Ishikawa (cell line): ENCODE results near the gene ZCCHC14.

Experiments
- CREB1 ChIP-seq: IDR thresholded peaks from 2 replicates; pipeline ENCODE4 v1.6.1; 2012; ENCODE audit warnings: low read depth
- EGR1 ChIP-seq: IDR thresholded peaks from 2 replicates; pipeline ENCODE4 v1.6.1; 2012
- EP300 ChIP-seq: IDR thresholded peaks from 2 replicates; pipeline ENCODE4 v1.6.1; 2012; ENCODE audit warnings: borderline replicate concordance
- FOXM1 ChIP-seq: IDR thresholded peaks from 2 replicates; pipeline ENCODE4 v1.6.1; 2012; ENCODE audit warnings: low read depth, borderline replicate concordance
- MAX ChIP-seq: IDR thresholded peaks from 2 replicates; pipeline ENCODE4 v1.6.1; 2012
- NFIC ChIP-seq: IDR thresholded peaks from 2 replicates; pipeline ENCODE4 v1.6.1; 2012
- RAD21 ChIP-seq: IDR thresholded peaks from 2 replicates; pipeline ENCODE4 v1.6.1; 2012; ENCODE audit warnings: low read depth
- TAF1 ChIP-seq: IDR thresholded peaks from 2 replicates; pipeline ENCODE4 v1.6.1; 2012; ENCODE audit warnings: low read depth, mild to moderate bottlenecking
- USF1 ChIP-seq: IDR thresholded peaks from 2 replicates; pipeline ENCODE4 v1.6.1; 2012
- TF ChIP-seq, protein P1 (sequence below): IDR thresholded peaks from 2 replicates; pipeline ENCODE4 v1.6.1; 2012; ENCODE audit warnings: low read depth, mild to moderate bottlenecking

GRCh38 chr16:87465879-87466278 lies 26.9 kb downstream of the ZCCHC14 start:
- no peak for TF ChIP-seq RAD21
- no peak for TF ChIP-seq EP300
- no peak for TF ChIP-seq MAX
- no peak for TF ChIP-seq TAF1
- TF ChIP-seq, protein P1, sequence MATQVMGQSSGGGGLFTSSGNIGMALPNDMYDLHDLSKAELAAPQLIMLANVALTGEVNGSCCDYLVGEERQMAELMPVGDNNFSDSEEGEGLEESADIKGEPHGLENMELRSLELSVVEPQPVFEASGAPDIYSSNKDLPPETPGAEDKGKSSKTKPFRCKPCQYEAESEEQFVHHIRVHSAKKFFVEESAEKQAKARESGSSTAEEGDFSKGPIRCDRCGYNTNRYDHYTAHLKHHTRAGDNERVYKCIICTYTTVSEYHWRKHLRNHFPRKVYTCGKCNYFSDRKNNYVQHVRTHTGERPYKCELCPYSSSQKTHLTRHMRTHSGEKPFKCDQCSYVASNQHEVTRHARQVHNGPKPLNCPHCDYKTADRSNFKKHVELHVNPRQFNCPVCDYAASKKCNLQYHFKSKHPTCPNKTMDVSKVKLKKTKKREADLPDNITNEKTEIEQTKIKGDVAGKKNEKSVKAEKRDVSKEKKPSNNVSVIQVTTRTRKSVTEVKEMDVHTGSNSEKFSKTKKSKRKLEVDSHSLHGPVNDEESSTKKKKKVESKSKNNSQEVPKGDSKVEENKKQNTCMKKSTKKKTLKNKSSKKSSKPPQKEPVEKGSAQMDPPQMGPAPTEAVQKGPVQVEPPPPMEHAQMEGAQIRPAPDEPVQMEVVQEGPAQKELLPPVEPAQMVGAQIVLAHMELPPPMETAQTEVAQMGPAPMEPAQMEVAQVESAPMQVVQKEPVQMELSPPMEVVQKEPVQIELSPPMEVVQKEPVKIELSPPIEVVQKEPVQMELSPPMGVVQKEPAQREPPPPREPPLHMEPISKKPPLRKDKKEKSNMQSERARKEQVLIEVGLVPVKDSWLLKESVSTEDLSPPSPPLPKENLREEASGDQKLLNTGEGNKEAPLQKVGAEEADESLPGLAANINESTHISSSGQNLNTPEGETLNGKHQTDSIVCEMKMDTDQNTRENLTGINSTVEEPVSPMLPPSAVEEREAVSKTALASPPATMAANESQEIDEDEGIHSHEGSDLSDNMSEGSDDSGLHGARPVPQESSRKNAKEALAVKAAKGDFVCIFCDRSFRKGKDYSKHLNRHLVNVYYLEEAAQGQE: no peak
- TF ChIP-seq EGR1: no peak
- no peak for TF ChIP-seq NFIC
- no peak for TF ChIP-seq USF1
- no peak for TF ChIP-seq CREB1
- no peak for TF ChIP-seq FOXM1
